Fibroblast of skin of scalp (primary cell): ENCODE measurements around the gene TGM6.

ENCODE experiments used
- DNase-seq: peaks from one replicate; pipeline ENCODE4 v3.0.0-alpha.2; 2013

Gene TGM6

GRCh38 chr20:2458919-2459499 lies 78.3 kb downstream of the TGM6 start:
- no peak for DNase-seq

- DNase-seq = no peak
Measured at GRCh38 chr20:2459981-2460751, 79.5 kb downstream of the TGM6 start.

GRCh38 chr20:2460752-2461424 lies 80.2 kb downstream of the TGM6 start:
- DNase-seq = no peak

GRCh38 chr20:2462484-2462883 lies 81.8 kb downstream of the TGM6 start:
- DNase-seq = no peak

- DNase-seq = no peak
Measured at GRCh38 chr20:2463616-2464365, 83.1 kb downstream of the TGM6 start.

- DNase-seq = no peak
Measured at GRCh38 chr20:2465100-2465499, 84.4 kb downstream of the TGM6 start.

- no peak for DNase-seq
Measured at GRCh38 chr20:2467412-2467811, 86.7 kb downstream of the TGM6 start.

GRCh38 chr20:2468581-2469407 lies 88.1 kb downstream of the TGM6 start:
- DNase-seq = peak; percentile 18

- DNase-seq = peak; percentile 55
Measured at GRCh38 chr20:2469991-2470422, 89.3 kb downstream of the TGM6 start.

GRCh38 chr20:2470423-2471193 lies 89.9 kb downstream of the TGM6 start, which contains the start of gene SNRPB:
Gene SNRPB, minus strand, starts transcription at chr20:2470789. Its CDS starts 99 bp downstream, at chr20:2470690.
- peak; percentile 99 for DNase-seq

- DNase-seq = peak; percentile 50
Measured at GRCh38 chr20:2473516-2473915, 92.8 kb downstream of the TGM6 start.

GRCh38 chr20:2475850-2476741 lies 95.4 kb downstream of the TGM6 start:
- no peak for DNase-seq

GRCh38 chr20:2476742-2477615 lies 96.3 kb downstream of the TGM6 start:
- no peak for DNase-seq

- DNase-seq = no peak
Measured at GRCh38 chr20:2480381-2480780, 99.7 kb downstream of the TGM6 start.
